NOMO-1 treated with dmso at 0.1 percent for 144 hours (cell line): ENCODE measurements around the gene TMEM97.

Experiments used
- DNase-seq: peaks from one replicate; lab custom pipeline; 2025; ENCODE audit not compliant: unreplicated experiment; lab: John Stamatoyannopoulos, UW

The TMEM97 gene

GRCh38 chr17:28363776-28364650 is 45.0 kb downstream of the TMEM97 start:
- no peak for DNase-seq

- no peak for DNase-seq
These were observed 45.8 kb downstream of the TMEM97 start, which contains the start of gene SEBOX for GRCh38 chr17:28364665-28365363. Gene SEBOX (minus strand): TSS chr17:28365199. CDS start chr17:28365151, 48 bp downstream.

GRCh38 chr17:28365487-28365886 is 46.5 kb downstream of the TMEM97 start:
- DNase-seq = no peak

- no peak for DNase-seq
These were observed 47.6 kb downstream of the TMEM97 start for GRCh38 chr17:28366605-28367004.

GRCh38 chr17:28367641-28368305 is 48.8 kb downstream of the TMEM97 start:
- no peak for DNase-seq

GRCh38 chr17:28368306-28368831 is 49.4 kb downstream of the TMEM97 start:
- DNase-seq = no peak

GRCh38 chr17:28368915-28369683 is 50.1 kb downstream of the TMEM97 start:
- no peak for DNase-seq

- no peak for DNase-seq
These were observed 50.7 kb downstream of the TMEM97 start for GRCh38 chr17:28369684-28370034.

GRCh38 chr17:28370035-28370743 is 51.2 kb downstream of the TMEM97 start, which contains the start of gene VTN:
Gene VTN (minus strand): TSS chr17:28370307. CDS start chr17:28370203, 104 bp downstream.
- peak; percentile 4 for DNase-seq

GRCh38 chr17:28370744-28371103 is 51.7 kb downstream of the TMEM97 start:
- DNase-seq = no peak

GRCh38 chr17:28371245-28372202 is 52.5 kb downstream of the TMEM97 start, which contains the start of gene SARM1:
Gene SARM1 (plus strand): TSS chr17:28371694. CDS start chr17:28372033, 339 bp downstream.
- peak; percentile 6 for DNase-seq

- no peak for DNase-seq
These were observed 53.4 kb downstream of the TMEM97 start for GRCh38 chr17:28372203-28372944.

- no peak for DNase-seq
These were observed 53.9 kb downstream of the TMEM97 start for GRCh38 chr17:28372945-28373274.
